GM12891 (cell line): Measurements from ENCODE around the gene CEBPB.

Source experiments
- DNase-seq: peaks from one replicate; pipeline ENCODE4 v3.0.0; 2011; ENCODE audit warnings: low spot score; ENCODE audit not compliant: insufficient read length
- FAIRE-seq: peaks from 2 replicates; lab custom pipeline; 2011; peaks lifted over from hg19 to GRCh38; lab: Jason Lieb, UNC
- PAX5 ChIP-seq: IDR thresholded peaks from 2 replicates; pipeline ENCODE4 v1.6.1; 2011; ENCODE audit warnings: low read length, moderate library complexity, mild to moderate bottlenecking; ENCODE audit not compliant: insufficient read depth, severe bottlenecking
- POLR2A ChIP-seq: IDR thresholded peaks from 2 replicates; pipeline ENCODE4 v1.6.1; 2011; ENCODE audit warnings: low read depth, low read length, control low read depth
- POLR2AphosphoS5 ChIP-seq: IDR thresholded peaks from 2 replicates; pipeline ENCODE4 v1.6.1; 2011; ENCODE audit warnings: low read depth, low read length, control low read depth
- POU2F2 ChIP-seq: IDR thresholded peaks from 2 replicates; pipeline ENCODE4 v1.6.1; 2011; ENCODE audit warnings: low read depth, mild to moderate bottlenecking, control low read depth, low read length, moderate library complexity
- SPI1 ChIP-seq: IDR thresholded peaks from 2 replicates; pipeline ENCODE4 v1.6.1; 2011; ENCODE audit warnings: low read depth, low read length, control low read depth
- TAF1 ChIP-seq: IDR thresholded peaks from 2 replicates; pipeline ENCODE4 v1.6.1; 2011; ENCODE audit warnings: low read depth, low read length, control low read depth

The CEBPB gene

GRCh38 chr20:50186151-50186885 is 4.3 kb upstream of the CEBPB start:
- DNase-seq (no peak), FAIRE-seq (peak; percentile 51)
- TF ChIP-seq POLR2AphosphoS5, result no peak
- no peak for TF ChIP-seq TAF1
- TF ChIP-seq PAX5, result no peak
- no peak for TF ChIP-seq POLR2A
- no peak for TF ChIP-seq SPI1
- TF ChIP-seq POU2F2, result no peak

DNA sequence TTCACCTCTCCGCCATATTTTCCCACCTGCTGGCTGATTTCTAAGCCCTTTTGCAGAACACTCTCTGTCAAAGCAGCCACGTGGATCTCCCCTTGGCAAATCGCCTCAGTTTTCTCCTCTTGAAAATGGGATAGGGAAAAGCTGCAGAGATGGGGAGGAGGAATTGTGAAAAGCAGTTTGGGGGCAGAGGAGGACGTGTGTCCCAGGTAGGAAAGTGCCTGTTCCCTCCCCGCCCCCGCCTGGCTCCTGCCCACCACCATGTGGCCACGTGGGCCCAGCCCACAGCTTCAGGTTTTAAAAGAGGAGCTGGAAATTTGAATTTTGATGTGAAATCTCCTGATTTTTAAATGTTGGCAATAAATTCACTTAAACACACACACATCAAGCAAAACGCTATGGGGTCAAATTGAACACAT is 3.6 kb upstream of the CEBPB start:
- DNase-seq (no peak), FAIRE-seq (no peak)
- TF ChIP-seq TAF1 (no peak), SPI1 (no peak), POU2F2 (no peak), POLR2A (no peak), POLR2AphosphoS5 (no peak), PAX5 (no peak)

- TF ChIP-seq POLR2A (no peak), PAX5 (no peak), SPI1 (no peak), POLR2AphosphoS5 (no peak), TAF1 (no peak), POU2F2 (no peak)
- DNase-seq (no peak), FAIRE-seq (no peak)
These were observed 3.1 kb upstream of the CEBPB start for GRCh38 chr20:50187403-50188051.

DNA sequence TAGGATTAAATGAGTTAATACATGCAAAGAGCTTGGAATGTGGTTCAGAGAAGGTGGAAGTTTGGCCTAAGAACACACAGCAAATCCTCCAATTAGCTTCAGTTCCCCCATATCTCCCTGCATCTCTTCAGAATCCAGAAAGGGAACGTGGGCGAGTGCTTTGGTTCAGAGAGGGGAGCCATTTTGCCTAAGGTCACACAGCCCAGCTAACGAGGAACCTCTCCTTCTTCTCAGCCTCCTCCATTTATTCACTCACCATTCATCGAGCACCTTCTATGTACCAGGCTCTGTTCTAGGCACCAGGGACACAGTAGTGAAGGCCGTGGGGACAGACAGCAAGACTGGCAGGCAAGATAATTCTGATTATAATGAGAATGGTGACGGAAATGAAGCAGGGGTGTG is 2.3 kb upstream of the CEBPB start:
- TF ChIP-seq PAX5 (no peak), POLR2AphosphoS5 (no peak)
- no peak for DNase-seq
- FAIRE-seq, result no peak

DNA sequence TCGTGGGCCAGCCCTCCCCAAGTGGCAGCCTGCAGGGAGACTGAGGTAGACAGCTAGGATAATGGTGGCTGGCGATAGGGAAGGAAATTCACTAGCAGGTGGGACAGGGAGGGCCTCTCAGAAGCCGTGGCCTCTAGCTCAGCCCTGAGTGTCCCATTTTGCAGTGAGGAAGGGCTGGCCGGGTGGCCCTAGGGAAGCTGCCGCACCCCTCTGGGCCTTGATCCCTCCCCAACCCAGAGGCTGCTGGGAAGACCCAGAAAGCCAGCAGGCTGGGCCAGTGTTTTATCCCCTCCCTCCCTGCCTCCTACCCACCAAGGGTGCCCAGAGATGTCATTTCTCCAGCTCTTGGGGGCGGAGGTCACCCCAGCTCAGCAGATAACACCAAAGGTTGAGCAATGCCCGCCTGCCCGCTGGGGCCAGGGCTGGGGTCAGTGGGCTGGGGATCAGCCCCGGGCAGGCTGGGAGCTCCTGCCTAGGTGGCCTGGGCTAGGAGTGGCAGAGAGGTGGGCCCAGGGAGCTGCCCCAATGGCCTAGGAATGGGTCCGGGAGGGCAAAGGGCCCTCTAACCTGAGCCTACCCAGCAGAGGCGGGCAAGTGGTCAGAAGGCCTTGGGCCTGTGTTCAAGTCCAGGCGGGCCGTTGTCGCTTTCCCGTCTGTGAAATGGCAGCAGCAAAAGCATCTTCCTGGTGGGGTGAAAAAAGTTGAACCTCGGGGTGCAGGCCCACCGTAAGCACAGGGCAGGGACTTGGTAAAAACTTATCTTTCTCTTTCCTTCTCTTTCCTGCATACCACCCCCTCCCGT is 1.6 kb upstream of the CEBPB start:
- DNase-seq, result no peak
- FAIRE-seq, result no peak
- TF ChIP-seq TAF1 (no peak), PAX5 (no peak), POLR2A (no peak), SPI1 (no peak), POLR2AphosphoS5 (no peak), POU2F2 (no peak)

GRCh38 chr20:50189681-50190250 is 864 bp upstream of the CEBPB start:
- no peak for FAIRE-seq
- no peak for TF ChIP-seq POLR2A
- TF ChIP-seq SPI1, result no peak
- no peak for TF ChIP-seq POU2F2
- TF ChIP-seq PAX5, result no peak
- TF ChIP-seq POLR2AphosphoS5, result no peak
- no peak for TF ChIP-seq TAF1
- no peak for DNase-seq

- no peak for FAIRE-seq
- TF ChIP-seq SPI1 (peak; percentile 26; the same call in 1 of the 2 replicates), PAX5 (no peak)
These were observed 474 bp downstream of the CEBPB start for GRCh38 chr20:50191065-50191543.

GRCh38 chr20:50191544-50192363 is 1.1 kb downstream of the CEBPB start:
- TF ChIP-seq TAF1 (no peak), POLR2A (0 out of 2 replicates have a peak, but pooled peaks have one; percentile 31), POU2F2 (no peak), POLR2AphosphoS5 (no peak), PAX5 (no peak), SPI1 (no peak)
- FAIRE-seq (peak; percentile 31), DNase-seq (peak; percentile 63)

More at GRCh38 chr20:50191065-50191543, 474 bp downstream of the CEBPB start:
- no peak for DNase-seq
